SH-SY5Y (cell line): ENCODE measurements around the gene GOLGA8B.

ENCODE experiments used
- GATA2 ChIP-seq: IDR thresholded peaks from 2 replicates; pipeline ENCODE4 v1.6.1; 2011; ENCODE audit warnings: mild to moderate bottlenecking, low read depth, low read length
- GATA3 ChIP-seq: IDR thresholded peaks from 2 replicates; pipeline ENCODE4 v1.6.1; 2011; ENCODE audit warnings: low read depth, mild to moderate bottlenecking, low read length, moderate library complexity

GRCh38 chr15:34598799-34599585 is 15.5 kb upstream of the GOLGA8B start:
- TF ChIP-seq GATA2 (no peak), GATA3 (no peak)
